ENCODE data around the gene OXSM.

GRCh38 chr3:25804676-25805075, 14.8 kb downstream of the OXSM start:
- TF ChIP-seq, protein P1, sequence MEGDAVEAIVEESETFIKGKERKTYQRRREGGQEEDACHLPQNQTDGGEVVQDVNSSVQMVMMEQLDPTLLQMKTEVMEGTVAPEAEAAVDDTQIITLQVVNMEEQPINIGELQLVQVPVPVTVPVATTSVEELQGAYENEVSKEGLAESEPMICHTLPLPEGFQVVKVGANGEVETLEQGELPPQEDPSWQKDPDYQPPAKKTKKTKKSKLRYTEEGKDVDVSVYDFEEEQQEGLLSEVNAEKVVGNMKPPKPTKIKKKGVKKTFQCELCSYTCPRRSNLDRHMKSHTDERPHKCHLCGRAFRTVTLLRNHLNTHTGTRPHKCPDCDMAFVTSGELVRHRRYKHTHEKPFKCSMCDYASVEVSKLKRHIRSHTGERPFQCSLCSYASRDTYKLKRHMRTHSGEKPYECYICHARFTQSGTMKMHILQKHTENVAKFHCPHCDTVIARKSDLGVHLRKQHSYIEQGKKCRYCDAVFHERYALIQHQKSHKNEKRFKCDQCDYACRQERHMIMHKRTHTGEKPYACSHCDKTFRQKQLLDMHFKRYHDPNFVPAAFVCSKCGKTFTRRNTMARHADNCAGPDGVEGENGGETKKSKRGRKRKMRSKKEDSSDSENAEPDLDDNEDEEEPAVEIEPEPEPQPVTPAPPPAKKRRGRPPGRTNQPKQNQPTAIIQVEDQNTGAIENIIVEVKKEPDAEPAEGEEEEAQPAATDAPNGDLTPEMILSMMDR (IDR thresholded peaks at IDR 0.05) = no peak
- TF ChIP-seq POLR2A (IDR thresholded peaks at IDR 0.05) = no peak
- no peak for TF ChIP-seq POLR2AphosphoS5 (IDR thresholded peaks at IDR 0.05)
- no peak for TF ChIP-seq EP300 (IDR thresholded peaks at IDR 0.05; ENCODE audit: low read depth)
